Measurements from ENCODE around the gene STK40.
A peak's percentile ranks its signal among the peaks of the same experiment; 100 is the strongest.

STK40 gene

DNA sequence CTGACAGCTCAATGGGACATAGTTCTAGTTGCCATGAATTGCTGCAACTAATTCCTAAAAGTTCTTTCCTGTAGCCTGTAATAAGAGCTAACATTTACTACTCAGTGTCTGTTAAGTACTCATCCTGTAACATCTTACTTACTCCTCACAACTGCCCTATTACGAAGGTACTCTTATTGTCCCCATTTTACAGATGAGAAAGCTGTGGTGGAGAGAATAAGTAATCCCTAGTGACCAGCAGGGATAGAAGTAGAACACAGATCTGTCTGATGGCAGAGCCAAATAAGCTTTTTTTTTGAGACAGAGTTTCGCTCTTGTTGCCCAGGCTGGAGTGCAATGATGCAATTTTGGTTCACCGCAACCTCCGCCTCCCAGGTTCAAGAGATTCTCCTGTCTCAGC lies 3.1 kb downstream of the STK40 start:
- H3K4me3 ChIP-seq (ENCODE audit: insufficient read length, low read depth) = no peak overlapping the region

GRCh38 chr1:36382231-36382630 lies 3.5 kb downstream of the STK40 start:
- TF ChIP-seq YY1 (IDR thresholded peaks at IDR 0.05; ENCODE audit: insufficient read depth, insufficient read length) (no peak), ZNF274 (IDR thresholded peaks at IDR 0.05; ENCODE audit: low read depth, low read length) (no peak), SUZ12 (IDR thresholded peaks at IDR 0.05; ENCODE audit: extremely low read depth, insufficient read depth, insufficient read length) (no peak)

More for the DNA sequence above, 3.1 kb downstream of the STK40 start:
- Histone ChIP-seq H3K9me3 (ENCODE audit: insufficient read depth, low read length) (no peaks in the 10 kb centered on the region), H3K4me1 (ENCODE audit: insufficient read depth, insufficient read length) (peaks cover 16% of the 10 kb centered on the region), H3K9ac (ENCODE audit: insufficient read length, low read depth) (no peak overlapping the region), H3K36me3 (ENCODE audit: insufficient read depth, insufficient read length, low read length) (peaks cover 24% of the 10 kb centered on the region), H3K27me3 (ENCODE audit: insufficient read depth, insufficient read length) (no peaks in the 10 kb centered on the region)
- no peak for DNase-seq (ENCODE audit: low read depth, low spot score)
- TF ChIP-seq ZNF274 (IDR thresholded peaks at IDR 0.05; ENCODE audit: low read depth, low read length) = no peak
- TF ChIP-seq SUZ12 (IDR thresholded peaks at IDR 0.05; ENCODE audit: extremely low read depth, insufficient read depth, insufficient read length) = no peak
- TF ChIP-seq YY1 (IDR thresholded peaks at IDR 0.05; ENCODE audit: insufficient read depth, insufficient read length) = no peak

DNA sequence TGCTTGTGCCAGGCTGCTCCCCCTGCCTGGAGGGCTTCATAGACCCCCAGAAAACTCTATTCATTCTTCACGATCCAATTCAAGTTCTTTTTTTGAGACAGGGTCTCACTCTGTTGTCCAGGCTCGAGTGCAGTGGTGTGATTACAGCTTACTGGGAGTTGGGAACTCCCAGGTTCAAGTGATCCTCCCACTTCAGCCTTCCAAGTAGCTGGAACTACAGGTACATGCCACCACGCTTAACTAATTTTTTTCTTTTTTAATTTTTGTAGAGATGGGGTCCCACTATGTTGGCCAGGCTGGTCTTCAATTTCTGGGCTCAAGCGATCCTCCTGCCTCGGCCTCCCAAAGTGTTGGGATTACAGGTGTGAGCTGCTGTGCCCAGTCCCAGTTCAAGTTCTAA lies 4.3 kb downstream of the STK40 start:
- H3K9ac ChIP-seq (ENCODE audit: insufficient read length, low read depth) = no peak overlapping the region
- no peaks in the 10 kb centered on the region for H3K9me3 ChIP-seq (ENCODE audit: insufficient read depth, low read length)
- no peak for DNase-seq (ENCODE audit: low read depth, low spot score)
- H3K4me3 ChIP-seq (ENCODE audit: insufficient read length, low read depth) = no peak overlapping the region
- no peaks in the 10 kb centered on the region for H3K27me3 ChIP-seq (ENCODE audit: insufficient read depth, insufficient read length)
- TF ChIP-seq SUZ12 (IDR thresholded peaks at IDR 0.05; ENCODE audit: extremely low read depth, insufficient read depth, insufficient read length) (no peak), ZNF274 (IDR thresholded peaks at IDR 0.05; ENCODE audit: low read depth, low read length) (no peak), YY1 (IDR thresholded peaks at IDR 0.05; ENCODE audit: insufficient read depth, insufficient read length) (no peak)
- peaks cover 28% of the 10 kb centered on the region for H3K36me3 ChIP-seq (ENCODE audit: insufficient read depth, insufficient read length, low read length)
- H3K4me1 ChIP-seq (ENCODE audit: insufficient read depth, insufficient read length) = peaks cover 10% of the 10 kb centered on the region

More at GRCh38 chr1:36382231-36382630, 3.5 kb downstream of the STK40 start:
- H3K9ac ChIP-seq (ENCODE audit: insufficient read length, low read depth) = no peak overlapping the region
- H3K4me3 ChIP-seq (ENCODE audit: insufficient read length, low read depth) = no peak overlapping the region
- H3K27me3 ChIP-seq (ENCODE audit: insufficient read depth, insufficient read length) = no peaks in the 10 kb centered on the region
- H3K36me3 ChIP-seq (ENCODE audit: insufficient read depth, insufficient read length, low read length) = peaks cover 27% of the 10 kb centered on the region
- peaks cover 17% of the 10 kb centered on the region for H3K4me1 ChIP-seq (ENCODE audit: insufficient read depth, insufficient read length)
- H3K9me3 ChIP-seq (ENCODE audit: insufficient read depth, low read length) = no peaks in the 10 kb centered on the region
- no peak for DNase-seq (ENCODE audit: low read depth, low spot score)

- Histone ChIP-seq H3K9me3 (ENCODE audit: insufficient read depth, low read length) (no peaks in the 10 kb centered on the region), H3K36me3 (ENCODE audit: insufficient read depth, insufficient read length, low read length) (peaks cover 33% of the 10 kb centered on the region), H3K9ac (ENCODE audit: insufficient read length, low read depth) (no peak overlapping the region), H3K27me3 (ENCODE audit: insufficient read depth, insufficient read length) (no peaks in the 10 kb centered on the region), H3K4me3 (ENCODE audit: insufficient read length, low read depth) (no peak overlapping the region), H3K4me1 (ENCODE audit: insufficient read depth, insufficient read length) (peaks cover 10% of the 10 kb centered on the region)
- TF ChIP-seq YY1 (IDR thresholded peaks at IDR 0.05; ENCODE audit: insufficient read depth, insufficient read length) (no peak), ZNF274 (IDR thresholded peaks at IDR 0.05; ENCODE audit: low read depth, low read length) (no peak), SUZ12 (IDR thresholded peaks at IDR 0.05; ENCODE audit: extremely low read depth, insufficient read depth, insufficient read length) (no peak)
- no peak for DNase-seq (ENCODE audit: low read depth, low spot score)
Measured at GRCh38 chr1:36380782-36381181, 4.9 kb downstream of the STK40 start.

- H3K27me3 ChIP-seq (ENCODE audit: insufficient read depth, insufficient read length) = no peaks in the 10 kb centered on the region
- no peak overlapping the region for H3K4me3 ChIP-seq (ENCODE audit: insufficient read length, low read depth)
- H3K9ac ChIP-seq (ENCODE audit: insufficient read length, low read depth) = no peak overlapping the region
- DNase-seq (ENCODE audit: low read depth, low spot score) = no peak
- TF ChIP-seq YY1 (IDR thresholded peaks at IDR 0.05; ENCODE audit: insufficient read depth, insufficient read length) (no peak), SUZ12 (IDR thresholded peaks at IDR 0.05; ENCODE audit: extremely low read depth, insufficient read depth, insufficient read length) (no peak), ZNF274 (IDR thresholded peaks at IDR 0.05; ENCODE audit: low read depth, low read length) (no peak)
- H3K36me3 ChIP-seq (ENCODE audit: insufficient read depth, insufficient read length, low read length) = peaks cover 33% of the 10 kb centered on the region
- H3K4me1 ChIP-seq (ENCODE audit: insufficient read depth, insufficient read length) = peaks cover 10% of the 10 kb centered on the region
- H3K9me3 ChIP-seq (ENCODE audit: insufficient read depth, low read length) = no peaks in the 10 kb centered on the region
Measured at GRCh38 chr1:36380143-36380619, 5.5 kb downstream of the STK40 start.

GRCh38 chr1:36377791-36378492 lies 7.8 kb downstream of the STK40 start:
- no peak overlapping the region for H3K4me3 ChIP-seq (ENCODE audit: insufficient read length, low read depth)
- H3K27me3 ChIP-seq (ENCODE audit: insufficient read depth, insufficient read length) = no peaks in the 10 kb centered on the region
- peaks cover 26% of the 10 kb centered on the region for H3K4me1 ChIP-seq (ENCODE audit: insufficient read depth, insufficient read length)
- H3K9ac ChIP-seq (ENCODE audit: insufficient read length, low read depth) = no peak overlapping the region
- no peaks in the 10 kb centered on the region for H3K9me3 ChIP-seq (ENCODE audit: insufficient read depth, low read length)
- DNase-seq (ENCODE audit: low read depth, low spot score) = no peak
- peaks cover 40% of the 10 kb centered on the region for H3K36me3 ChIP-seq (ENCODE audit: insufficient read depth, insufficient read length, low read length)
- TF ChIP-seq YY1 (IDR thresholded peaks at IDR 0.05; ENCODE audit: insufficient read depth, insufficient read length) = no peak
- no peak for TF ChIP-seq SUZ12 (IDR thresholded peaks at IDR 0.05; ENCODE audit: extremely low read depth, insufficient read depth, insufficient read length)
- TF ChIP-seq ZNF274 (IDR thresholded peaks at IDR 0.05; ENCODE audit: low read depth, low read length) = no peak

DNA sequence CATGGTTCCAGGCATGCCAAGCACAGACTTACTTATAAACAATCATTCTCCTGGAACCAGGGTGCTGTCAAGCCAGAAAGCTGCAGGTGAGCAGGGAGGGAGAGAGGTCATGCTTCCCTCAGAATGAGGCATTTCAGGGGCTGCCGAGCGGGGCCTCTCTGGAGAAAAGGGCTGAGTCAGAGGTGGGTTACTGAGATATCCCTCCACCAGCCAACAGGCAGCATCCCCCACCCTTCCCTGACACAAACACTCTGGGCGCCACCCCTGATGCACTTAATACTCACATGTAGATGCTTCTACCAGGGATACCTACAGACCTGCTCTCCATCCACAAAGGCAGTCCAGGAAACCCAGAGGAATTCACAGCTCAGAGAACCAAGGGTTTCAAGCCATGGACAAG lies 13.1 kb downstream of the STK40 start:
- TF ChIP-seq ZNF274 (IDR thresholded peaks at IDR 0.05; ENCODE audit: low read depth, low read length) (no peak), SUZ12 (IDR thresholded peaks at IDR 0.05; ENCODE audit: extremely low read depth, insufficient read depth, insufficient read length) (no peak), YY1 (IDR thresholded peaks at IDR 0.05; ENCODE audit: insufficient read depth, insufficient read length) (no peak)
- H3K9ac ChIP-seq (ENCODE audit: insufficient read length, low read depth) = peak overlapping the region; percentile 52
- H3K4me1 ChIP-seq (ENCODE audit: insufficient read depth, insufficient read length) = peaks cover 34% of the 10 kb centered on the region
- peaks cover 47% of the 10 kb centered on the region for H3K36me3 ChIP-seq (ENCODE audit: insufficient read depth, insufficient read length, low read length)
- no peaks in the 10 kb centered on the region for H3K9me3 ChIP-seq (ENCODE audit: insufficient read depth, low read length)
- H3K4me3 ChIP-seq (ENCODE audit: insufficient read length, low read depth) = no peak overlapping the region
- no peaks in the 10 kb centered on the region for H3K27me3 ChIP-seq (ENCODE audit: insufficient read depth, insufficient read length)
- no peak for DNase-seq (ENCODE audit: low read depth, low spot score)
